Right lung (tissue), 5 donors: ENCODE measurements around the gene VPS33A. TPM values are rescaled to one million over a fixed set of nuclear protein-coding genes. Genes with fewer than 3 reads are reported as not detected.

Experiments
- DNase-seq, 2 donors: peaks; one replicate each; pipeline ENCODE4 v3.0.0-alpha.2; 2013
- polyA plus RNA-seq, 5 donors: library from polyadenylated mRNA; unstranded; fragments of 120-200 nt; gene quantifications; one replicate each; pipeline versions ENCODE4 v1.2.1 to v1.2.3, GENCODE V29; 2013; ENCODE audit warnings: inconsistent platforms in 1 of 5, low replicate concordance in 1 of 5; ENCODE audit not compliant: insufficient read length in 5 of 5, insufficient read depth in 1 of 5

The VPS33A gene
- polyA plus RNA-seq, 5 donors = 9.9 to 17.8 (median 15.3) TPM

- no peak for DNase-seq
Measured at GRCh38 chr12:122185079-122185478, 81.2 kb downstream of the VPS33A start.

- DNase-seq = no peak
Measured at GRCh38 chr12:122184517-122184916, 81.8 kb downstream of the VPS33A start.

GRCh38 chr12:122183588-122183940 lies 82.7 kb downstream of the VPS33A start:
- no peak for DNase-seq

GRCh38 chr12:122182887-122183587 lies 83.3 kb downstream of the VPS33A start, which contains the start of gene LRRC43:
Gene LRRC43 (plus strand): TSS chr12:122183123. CDS start chr12:122183145, 22 bp downstream.
- DNase-seq = peak in 1 of 2 donors; percentile 31

Other genes with a start within 250 kb of the VPS33A start
- gene BCL7A, start 244.6 kb downstream of the VPS33A start, polyA plus RNA-seq = 10 to 100 TPM; 13.9 to 17.9 (median 16.6) TPM
- gene MLXIP, start 187.7 kb downstream of the VPS33A start, polyA plus RNA-seq = 10 to 100 TPM; 55.8 to 87.5 (median 83.7) TPM
- not detected for gene IL31, start 92.3 kb downstream of the VPS33A start, polyA plus RNA-seq
- gene LRRC43, start 83.4 kb downstream of the VPS33A start, polyA plus RNA-seq = 1 to 10 TPM in 4 of 5 donors, under 1 TPM in 1; 0.67 to 4.5 (median 3.4) TPM
- gene B3GNT4, start 62.8 kb downstream of the VPS33A start, polyA plus RNA-seq = 1 to 10 TPM in 2 of 5 donors, under 1 TPM in 3; 0.38 to 1.3 (median 0.98) TPM
- 10 to 100 TPM; 50.3 to 62.1 (median 59.5) TPM for gene DIABLO, start 40.4 kb downstream of the VPS33A start, polyA plus RNA-seq
- 10 to 100 TPM; 24.4 to 33.6 (median 31.2) TPM for gene CLIP1, start 156.2 kb upstream of the VPS33A start, polyA plus RNA-seq
- gene ZCCHC8, start 234.4 kb upstream of the VPS33A start, polyA plus RNA-seq = 10 to 100 TPM; 41.5 to 60.1 (median 47.3) TPM